ENCODE results near the gene ACADVL. TPM values are rescaled to one million over a fixed set of nuclear protein-coding genes. Genes with fewer than 3 reads are reported as not detected.
A peak's percentile ranks its signal among the peaks of the same experiment; 100 is the strongest.
"Not testable (repeated sequence)": the region's sequence is repeated elsewhere in the genome, so short reads cannot be mapped to it uniquely, and the experiment has no call there.

Gene ACADVL
- 129 TPM for polyA plus RNA-seq (2013, experiment 1 of 2)
- polyA plus RNA-seq (2013, experiment 2 of 2), result 129 TPM

DNA sequence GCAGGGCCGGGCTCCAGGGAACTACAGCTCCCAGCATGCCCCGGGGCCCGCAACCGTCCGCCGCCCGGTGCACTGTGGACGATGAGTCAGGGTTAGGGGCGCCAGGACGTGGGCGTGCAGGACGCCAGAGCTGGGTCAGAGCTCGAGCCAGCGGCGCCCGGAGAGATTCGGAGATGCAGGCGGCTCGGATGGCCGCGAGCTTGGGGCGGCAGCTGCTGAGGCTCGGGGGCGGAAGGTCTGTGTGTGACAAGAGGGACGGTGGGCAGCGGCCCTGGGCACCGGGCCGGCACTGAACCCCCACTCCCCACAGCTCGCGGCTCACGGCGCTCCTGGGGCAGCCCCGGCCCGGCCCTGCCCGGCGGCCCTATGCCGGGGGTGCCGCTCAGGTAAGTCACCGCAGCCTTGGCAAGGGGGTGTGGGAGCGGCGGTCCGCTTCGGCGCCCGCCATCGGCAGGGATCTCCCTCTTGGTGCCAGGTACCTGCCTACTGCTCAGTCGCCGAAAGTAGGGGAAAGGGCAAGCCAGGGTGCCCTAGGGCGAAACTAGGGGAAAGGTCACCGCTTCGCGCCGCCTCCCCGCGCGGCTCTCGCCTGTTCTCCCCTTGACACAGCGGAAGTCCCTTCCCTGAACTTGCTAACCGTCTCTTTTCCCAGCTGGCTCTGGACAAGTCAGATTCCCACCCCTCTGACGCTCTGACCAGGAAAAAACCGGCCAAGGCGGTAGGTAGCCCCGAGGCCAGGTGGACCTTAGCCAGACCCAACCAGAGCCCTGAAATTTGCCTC lies at the start of gene ACADVL, which contains the start of gene DLG4:
Gene ACADVL, plus strand, starts transcription at position 127 of the 781 bp plus-strand sequence. Its CDS starts 47 bp downstream, at position 174.
Gene DLG4, minus strand, starts transcription at position 25 of the 781 bp plus-strand sequence.
- peak within 1 kb of the TSS; percentile 50 for H4K5ac ChIP-seq (ENCODE audit: low read length)
- no peak within 1 kb of the TSS for H4K8ac ChIP-seq (ENCODE audit: low read depth, low read length)
- peaks cover 10% of the 10 kb centered on the region for H3K36me3 ChIP-seq (ENCODE audit: control insufficient read depth, insufficient read depth, low read length)
- H2BK5ac ChIP-seq (ENCODE audit: low read length), result no peak within 1 kb of the TSS
- peak within 1 kb of the TSS; percentile 40 for H3K4me3 ChIP-seq (ENCODE audit: low read length)
- peak; percentile 90 for DNase-seq
- H2BK15ac ChIP-seq (replicated peaks; ENCODE audit: low read depth), result no peak within 1 kb of the TSS
- peak within 1 kb of the TSS; percentile 83 for H3K4me2 ChIP-seq (ENCODE audit: low read length)
- H2BK120ac ChIP-seq (ENCODE audit: low read depth, low read length), result no peak within 1 kb of the TSS
- peak within 1 kb of the TSS; percentile 50 for H3K27ac ChIP-seq (ENCODE audit: low read depth, low read length)
- no CpG with 5 or more reads among the region's 63 CpGs for WGBS (ENCODE audit: extremely low coverage, insufficient coverage, low lambda C conversion rate)
- peaks cover 14% of the 10 kb centered on the region for H3K4me1 ChIP-seq (ENCODE audit: control insufficient read depth, low read depth, low read length)
- peak within 1 kb of the TSS; percentile 23 for H3K4ac ChIP-seq (ENCODE audit: low read depth, low read length)
- H3K23ac ChIP-seq (ENCODE audit: low read length), result no peak within 1 kb of the TSS
- H2AK5ac ChIP-seq (ENCODE audit: low read length), result peak within 1 kb of the TSS; percentile 6
- peak within 1 kb of the TSS; percentile 90 for H3K56ac ChIP-seq (ENCODE audit: low read length)
- peak within 1 kb of the TSS; percentile 70 for H3K9ac ChIP-seq (ENCODE audit: low read length)
- no peaks in the 10 kb centered on the region for H3K27me3 ChIP-seq (ENCODE audit: insufficient read depth, low read length, poor library complexity)
- peaks cover 5% of the 10 kb centered on the region for H3K79me1 ChIP-seq (ENCODE audit: low read length)
- H3K79me2 ChIP-seq (ENCODE audit: control insufficient read depth, insufficient read depth, low read length), result peaks cover 7% of the 10 kb centered on the region
- no peak within 1 kb of the TSS for H3K18ac ChIP-seq (ENCODE audit: low read length)

DNA sequence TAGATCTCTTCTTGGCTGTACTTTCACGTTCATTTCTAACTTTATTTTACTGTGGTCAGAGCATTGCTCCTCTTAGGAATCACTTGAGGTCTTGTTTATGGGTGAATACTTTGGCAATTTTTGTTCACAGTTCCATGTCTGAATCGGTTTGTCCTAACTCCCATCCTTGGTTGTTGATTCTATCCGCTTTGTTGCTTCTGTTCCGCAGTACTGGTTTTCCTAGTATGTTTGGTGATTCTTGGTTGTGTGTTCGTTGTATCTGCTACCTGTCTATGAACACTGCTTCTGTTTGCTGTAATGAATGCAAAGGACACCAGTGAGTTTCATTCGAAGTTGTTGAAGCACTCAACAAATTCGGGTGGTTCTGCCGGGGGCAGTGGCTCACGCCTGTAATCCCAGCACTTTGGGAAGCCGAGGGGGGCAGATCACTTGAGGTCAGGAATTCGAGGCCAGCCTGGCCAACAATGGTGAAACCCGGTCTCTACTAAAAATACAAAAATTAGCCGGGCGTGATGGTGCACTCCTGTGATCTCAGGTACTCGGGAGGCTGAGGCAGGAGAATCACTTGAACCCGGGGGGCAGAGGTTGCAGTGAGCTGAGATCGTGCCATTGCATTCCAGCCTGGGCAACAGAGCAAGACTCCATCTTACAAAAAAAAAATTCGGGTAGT lies 47.1 kb upstream of the ACADVL start:
- not testable (repeated sequence) for H3K27me3 ChIP-seq (ENCODE audit: insufficient read depth, low read length, poor library complexity); H3K79me2 ChIP-seq (ENCODE audit: control insufficient read depth, insufficient read depth, low read length); H3K4me3 ChIP-seq (ENCODE audit: low read length); H2BK5ac ChIP-seq (ENCODE audit: low read length); H3K4me1 ChIP-seq (ENCODE audit: control insufficient read depth, low read depth, low read length); DNase-seq; H3K4me2 ChIP-seq (ENCODE audit: low read length); H2AK5ac ChIP-seq (ENCODE audit: low read length); H2BK120ac ChIP-seq (ENCODE audit: low read depth, low read length); H3K9ac ChIP-seq (ENCODE audit: low read length); H2BK15ac ChIP-seq (replicated peaks; ENCODE audit: low read depth); H3K18ac ChIP-seq (ENCODE audit: low read length); H4K5ac ChIP-seq (ENCODE audit: low read length); H3K4ac ChIP-seq (ENCODE audit: low read depth, low read length); H4K8ac ChIP-seq (ENCODE audit: low read depth, low read length); H3K36me3 ChIP-seq (ENCODE audit: control insufficient read depth, insufficient read depth, low read length); H3K27ac ChIP-seq (ENCODE audit: low read depth, low read length); H3K23ac ChIP-seq (ENCODE audit: low read length); H3K79me1 ChIP-seq (ENCODE audit: low read length); H3K56ac ChIP-seq (ENCODE audit: low read length)
- WGBS (ENCODE audit: extremely low coverage, insufficient coverage, low lambda C conversion rate), result no CpG with 5 or more reads among the region's 18 CpGs

DNA sequence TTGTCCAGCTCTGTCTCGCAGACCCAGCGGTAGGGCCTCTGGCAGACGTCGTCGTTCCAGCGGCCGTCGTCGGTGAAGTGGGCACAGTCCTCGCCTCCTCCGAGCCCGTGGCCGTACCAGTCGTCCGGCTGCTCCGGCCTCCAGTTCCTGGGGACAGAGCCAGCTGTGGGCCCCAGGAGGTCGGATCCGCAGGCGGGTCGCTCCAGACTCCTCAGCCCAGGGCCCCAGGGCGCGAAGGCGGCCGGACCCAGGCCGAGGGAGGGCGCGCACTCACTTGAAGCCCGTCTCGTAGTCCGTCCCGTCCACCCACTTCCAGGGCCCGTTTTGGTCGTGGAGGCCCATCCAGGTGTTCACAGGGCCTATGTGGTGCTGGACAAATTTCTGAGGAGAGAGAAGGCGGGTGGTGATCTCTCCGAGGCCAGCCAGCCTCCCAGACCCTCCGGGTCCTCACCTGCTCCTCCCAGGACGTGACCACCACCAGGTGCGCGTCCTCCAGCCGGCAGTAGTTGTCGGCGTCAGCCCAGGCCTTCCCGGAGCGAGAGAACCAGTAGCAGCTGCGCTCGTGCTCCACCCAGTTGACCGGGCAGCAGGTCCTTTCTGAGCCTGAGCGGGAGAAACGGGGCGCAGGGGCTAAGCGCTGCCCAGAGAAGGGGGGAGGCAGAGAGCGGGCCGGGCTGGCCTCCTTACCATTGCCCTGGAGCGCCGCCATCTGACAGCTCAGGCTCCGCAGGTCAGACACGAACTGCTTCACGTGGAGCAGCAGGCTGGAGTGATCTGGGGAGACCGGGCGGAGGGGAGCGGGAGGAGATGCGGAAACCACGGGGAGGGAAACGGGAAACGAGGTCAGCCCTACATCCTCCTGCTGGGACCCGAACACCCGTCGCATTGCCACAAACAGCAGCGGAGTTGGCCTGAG lies 45.8 kb upstream of the ACADVL start:
- Histone ChIP-seq H2BK15ac (replicated peaks; ENCODE audit: low read depth) (no peak overlapping the region), H3K56ac (ENCODE audit: low read length) (peak overlapping the region; percentile 73), H3K4me3 (ENCODE audit: low read length) (no peak overlapping the region), H4K5ac (ENCODE audit: low read length) (no peak overlapping the region), H3K4ac (ENCODE audit: low read depth, low read length) (no peak overlapping the region), H3K18ac (ENCODE audit: low read length) (no peak overlapping the region), H3K27me3 (ENCODE audit: insufficient read depth, low read length, poor library complexity) (no peaks in the 10 kb centered on the region), H3K4me1 (ENCODE audit: control insufficient read depth, low read depth, low read length) (no peaks in the 10 kb centered on the region), H3K79me1 (ENCODE audit: low read length) (no peaks in the 10 kb centered on the region), H3K79me2 (ENCODE audit: control insufficient read depth, insufficient read depth, low read length) (no peaks in the 10 kb centered on the region), H2AK5ac (ENCODE audit: low read length) (no peak overlapping the region), H3K4me2 (ENCODE audit: low read length) (peak overlapping the region; percentile 25), H3K36me3 (ENCODE audit: control insufficient read depth, insufficient read depth, low read length) (no peaks in the 10 kb centered on the region), H4K8ac (ENCODE audit: low read depth, low read length) (no peak overlapping the region), H3K27ac (ENCODE audit: low read depth, low read length) (no peak overlapping the region), H2BK5ac (ENCODE audit: low read length) (no peak overlapping the region), H3K9ac (ENCODE audit: low read length) (peak overlapping the region; percentile 44), H2BK120ac (ENCODE audit: low read depth, low read length) (no peak overlapping the region), H3K23ac (ENCODE audit: low read length) (no peak overlapping the region)
- peak; percentile 93 for DNase-seq
- no CpG with 5 or more reads among the region's 69 CpGs for WGBS (ENCODE audit: extremely low coverage, insufficient coverage, low lambda C conversion rate)

DNA sequence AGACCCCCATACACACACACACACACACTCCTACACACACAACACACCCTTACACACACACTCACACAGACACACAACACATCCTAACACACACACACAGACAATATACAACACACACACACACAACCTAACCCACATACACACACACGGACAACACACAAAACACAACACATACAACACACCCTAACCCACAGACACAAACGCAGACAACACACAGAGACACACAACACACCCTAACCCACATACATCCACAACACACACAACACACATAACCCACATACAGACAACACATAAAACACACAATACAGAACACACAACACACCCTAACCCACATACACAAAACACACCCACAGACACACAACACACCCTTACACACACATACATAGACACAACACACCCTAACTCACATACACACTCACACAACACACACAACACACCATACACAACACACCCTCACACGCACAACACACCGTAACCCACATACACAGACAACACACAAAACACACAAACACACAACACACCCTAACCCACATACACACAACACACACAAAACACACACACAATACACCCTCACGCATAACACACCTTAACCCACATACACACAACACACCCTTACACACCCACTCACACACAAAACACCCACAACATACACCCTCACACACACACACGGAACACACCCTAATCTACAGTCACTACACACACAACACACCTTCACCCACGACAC lies 45.0 kb upstream of the ACADVL start:
- peak overlapping the region; percentile 65 for H3K56ac ChIP-seq (ENCODE audit: low read length)
- no peak overlapping the region for H4K8ac ChIP-seq (ENCODE audit: low read depth, low read length)
- DNase-seq, result no peak
- peak overlapping the region; percentile 14 for H3K9ac ChIP-seq (ENCODE audit: low read length)
- H3K4ac ChIP-seq (ENCODE audit: low read depth, low read length), result no peak overlapping the region
- WGBS (ENCODE audit: extremely low coverage, insufficient coverage, low lambda C conversion rate), result 100% methylated on average over 7 of the region's 7 CpGs
- peak overlapping the region; percentile 15 for H2AK5ac ChIP-seq (ENCODE audit: low read length)
- no peaks in the 10 kb centered on the region for H3K27me3 ChIP-seq (ENCODE audit: insufficient read depth, low read length, poor library complexity)
- no peak overlapping the region for H2BK15ac ChIP-seq (replicated peaks; ENCODE audit: low read depth)
- no peak overlapping the region for H3K18ac ChIP-seq (ENCODE audit: low read length)
- peak overlapping the region; percentile 25 for H3K4me2 ChIP-seq (ENCODE audit: low read length)
- H3K4me3 ChIP-seq (ENCODE audit: low read length), result no peak overlapping the region
- H2BK120ac ChIP-seq (ENCODE audit: low read depth, low read length), result no peak overlapping the region
- H3K79me2 ChIP-seq (ENCODE audit: control insufficient read depth, insufficient read depth, low read length), result no peaks in the 10 kb centered on the region
- no peak overlapping the region for H3K23ac ChIP-seq (ENCODE audit: low read length)
- H3K36me3 ChIP-seq (ENCODE audit: control insufficient read depth, insufficient read depth, low read length), result no peaks in the 10 kb centered on the region
- H3K27ac ChIP-seq (ENCODE audit: low read depth, low read length), result no peak overlapping the region
- peak overlapping the region; percentile 9 for H2BK5ac ChIP-seq (ENCODE audit: low read length)
- H3K4me1 ChIP-seq (ENCODE audit: control insufficient read depth, low read depth, low read length), result no peaks in the 10 kb centered on the region
- H3K79me1 ChIP-seq (ENCODE audit: low read length), result no peaks in the 10 kb centered on the region
- H4K5ac ChIP-seq (ENCODE audit: low read length), result no peak overlapping the region

DNA sequence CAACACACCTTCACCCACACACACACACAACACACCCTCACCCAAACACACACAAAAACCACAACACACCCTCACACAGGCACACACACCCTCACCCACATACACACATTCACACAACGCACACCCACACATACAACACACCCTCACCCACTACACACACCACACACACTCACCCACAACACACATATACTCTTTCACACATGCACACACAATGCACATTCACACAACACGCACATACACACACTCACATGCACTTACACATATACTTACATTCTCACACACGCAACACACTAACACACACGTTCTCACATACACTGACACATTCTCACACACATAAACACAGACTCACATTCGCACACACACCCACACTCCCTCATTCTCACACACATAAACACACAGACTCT lies 44.4 kb upstream of the ACADVL start:
- Histone ChIP-seq H3K18ac (ENCODE audit: low read length) (no peak overlapping the region), H3K79me2 (ENCODE audit: control insufficient read depth, insufficient read depth, low read length) (no peaks in the 10 kb centered on the region), H3K4me3 (ENCODE audit: low read length) (no peak overlapping the region), H2BK15ac (replicated peaks; ENCODE audit: low read depth) (no peak overlapping the region), H3K56ac (ENCODE audit: low read length) (no peak overlapping the region), H2BK5ac (ENCODE audit: low read length) (no peak overlapping the region), H3K4ac (ENCODE audit: low read depth, low read length) (no peak overlapping the region), H4K5ac (ENCODE audit: low read length) (no peak overlapping the region), H3K23ac (ENCODE audit: low read length) (no peak overlapping the region), H2BK120ac (ENCODE audit: low read depth, low read length) (no peak overlapping the region), H3K4me1 (ENCODE audit: control insufficient read depth, low read depth, low read length) (no peaks in the 10 kb centered on the region), H3K4me2 (ENCODE audit: low read length) (no peak overlapping the region), H3K9ac (ENCODE audit: low read length) (no peak overlapping the region), H3K27ac (ENCODE audit: low read depth, low read length) (no peak overlapping the region), H3K27me3 (ENCODE audit: insufficient read depth, low read length, poor library complexity) (no peaks in the 10 kb centered on the region), H2AK5ac (ENCODE audit: low read length) (no peak overlapping the region), H4K8ac (ENCODE audit: low read depth, low read length) (no peak overlapping the region), H3K79me1 (ENCODE audit: low read length) (no peaks in the 10 kb centered on the region), H3K36me3 (ENCODE audit: control insufficient read depth, insufficient read depth, low read length) (no peaks in the 10 kb centered on the region)
- WGBS (ENCODE audit: extremely low coverage, insufficient coverage, low lambda C conversion rate), result 100% methylated on average over 5 of the region's 5 CpGs
- no peak for DNase-seq
